ENCODE measurements around the gene MRNIP. TPM values are rescaled to one million over a fixed set of nuclear protein-coding genes. Genes with fewer than 3 reads are reported as not detected.
A peak's percentile ranks its signal among the peaks of the same experiment; 100 is the strongest.

Gene MRNIP
- total RNA-seq = 10 to 100 TPM in 8 of 10 donors, 1 to 10 TPM in 2; 6.6 to 14.4 (median 12.7) TPM
- polyA plus RNA-seq = 10 to 100 TPM; 12.6 to 45.1 TPM
- long read RNA-seq, donor 1, full-length matches to known transcripts = 11 of 20 reads
- long read RNA-seq, donor 1, partial matches to known transcripts = 1 of 20 reads
- long read RNA-seq, donor 1, other reads (novel, unspliced or antisense) = 8 of 20 reads
- long read RNA-seq, donor 2, full-length matches to known transcripts = 9 of 17 reads
- long read RNA-seq, donor 2, partial matches to known transcripts = 0 of 17 reads
- long read RNA-seq, donor 2, other reads (novel, unspliced or antisense) = 8 of 17 reads
- long read RNA-seq, donor 3, full-length matches to known transcripts = 6 of 14 reads
- long read RNA-seq, donor 3, partial matches to known transcripts = 2 of 14 reads
- long read RNA-seq, donor 3, other reads (novel, unspliced or antisense) = 6 of 14 reads

- DNase-seq = peak; percentile 97 to 98
- TF ChIP-seq CTCF (IDR thresholded peaks at IDR 0.05) = peak in 6 of 9 donors; percentile 5 to 48 (median 30)
- intact Hi-C loops (cut with DNase I) = loop anchor here in 4 of 10 donors (5.0 to 10.0 kb wide), 3 partner anchors 37 to 94 kb away; partner anchors contain the start of genes SQSTM1 (in 2 of the 4) and TBC1D9B (in 2 of the 4)
- ATAC-seq = peak; percentile 99 to 100 (median 99)
- H3K27me3 ChIP-seq = no peaks in the 10 kb centered on the region
- H3K27ac ChIP-seq = peak within 1 kb of the TSS; percentile 82 to 96 (median 92)
- peaks cover 0 to 30% (median 17%) of the 10 kb centered on the region in 9 donors for H3K4me1 ChIP-seq
- 0 to 1% methylated on average over 81 to 90 of the region's 90 CpGs for WGBS, 2 donors
- H3K9me3 ChIP-seq = peaks cover 0 to 4% (median 0%) of the 10 kb centered on the region in 11 donors
- H3K36me3 ChIP-seq = peaks cover 0 to 25% (median 15%) of the 10 kb centered on the region in 9 donors
- peak within 1 kb of the TSS; percentile 48 to 99 (median 86) for H3K4me3 ChIP-seq
These were observed at the start of gene MRNIP for GRCh38 chr5:179858586-179859427. MRNIP (minus strand) TSS chr5:179858817; CDS start chr5:179858796, 21 bp downstream.

GRCh38 chr5:179907556-179908324 lies 49.1 kb upstream of the MRNIP start, which contains the start of gene TBC1D9B:
TBC1D9B (minus strand) TSS chr5:179907897; CDS start chr5:179907821, 76 bp downstream.
- Histone ChIP-seq H3K27ac (peak within 1 kb of the TSS; percentile 23 to 83 (median 79)), H3K4me3 (peak within 1 kb of the TSS; percentile 1 to 74 (median 65)), H3K27me3 (no peaks in the 10 kb centered on the region), H3K36me3 (peaks cover 0 to 29% (median 0%) of the 10 kb centered on the region in 9 donors), H3K4me1 (peaks cover 7 to 28% (median 20%) of the 10 kb centered on the region in 9 donors), H3K9me3 (no peaks in the 10 kb centered on the region)
- TF ChIP-seq CTCF (IDR thresholded peaks at IDR 0.05) = peak; percentile 28 to 76 (median 45)
- 1 to 3% methylated on average over 81 to 105 of the region's 105 CpGs for WGBS, 2 donors
- peak; percentile 86 to 96 (median 90) for ATAC-seq
- peak; percentile 54 to 79 for DNase-seq
- intact Hi-C loops (cut with DNase I) = loop anchor here in 6 of 10 donors (1.0 to 10.0 kb wide), 10 partner anchors 35 to 243 kb away; partner anchors contain the start of genes MRNIP (in 2 of the 6), RNF130 (in 2 of the 6), MGAT4B (in 1 of the 6) and SQSTM1 (in 1 of the 6)

- H3K27me3 ChIP-seq = no peaks in the 10 kb centered on the region
- TF ChIP-seq CTCF (IDR thresholded peaks at IDR 0.05) = no peak
- intact Hi-C loops (cut with DNase I) = loop anchor here in 6 of 10 donors (5.0 to 10.0 kb wide), 9 partner anchors 35 to 242 kb away; partner anchors contain the start of genes MRNIP (in 2 of the 6), RNF130 (in 2 of the 6), MGAT4B (in 1 of the 6) and SQSTM1 (in 1 of the 6)
- peaks cover 0 to 36% (median 0%) of the 10 kb centered on the region in 9 donors for H3K36me3 ChIP-seq
- H3K9me3 ChIP-seq = no peaks in the 10 kb centered on the region
- peak in 1 of 2 donors; percentile 33 for DNase-seq
- 16 to 17% methylated on average over 49 to 50 of the region's 50 CpGs for WGBS, 2 donors
- peak overlapping the region; percentile 1 to 74 (median 65) for H3K4me3 ChIP-seq
- H3K27ac ChIP-seq = peak overlapping the region; percentile 1 to 83 (median 76)
- peaks cover 7 to 28% (median 20%) of the 10 kb centered on the region in 9 donors for H3K4me1 ChIP-seq
- ATAC-seq = peak in 6 of 8 donors; percentile 4 to 45 (median 20)
These were observed 48.4 kb upstream of the MRNIP start for GRCh38 chr5:179906795-179907555.
